Thymus (tissue), 11 donors: ENCODE data around the gene FOXN3. TPM values are rescaled to one million over a fixed set of nuclear protein-coding genes. Genes with fewer than 3 reads are reported as not detected.
"Not testable (repeated sequence)": the region's sequence is repeated elsewhere in the genome, so short reads cannot be mapped to it uniquely, and the experiment has no call there.

ENCODE experiments used
- DNase-seq, 9 donors: peaks; one replicate each; pipeline ENCODE4 v3.0.0-alpha.2; 2013; ENCODE audit warnings: low spot score in 9 of 9, low read depth in 6 of 9, missing footprints in 1 of 9
- H3K27ac ChIP-seq, 2 donors: one replicate each; pipeline ENCODE4 v1.5.1; 2013; ENCODE audit warnings: control low read depth in 1 of 2, low read depth in 1 of 2, low read length in 1 of 2, mild to moderate bottlenecking in 1 of 2, moderate library complexity in 1 of 2
- H3K27me3 ChIP-seq, 2 donors: one replicate each; pipeline ENCODE4 v1.5.1; 2013; ENCODE audit warnings: low read length in 1 of 2; ENCODE audit not compliant: control insufficient read depth in 2 of 2, insufficient read depth in 1 of 2
- H3K36me3 ChIP-seq, 2 donors: one replicate each; pipeline ENCODE4 v1.5.1; 2013; ENCODE audit warnings: low read length in 1 of 2, mild to moderate bottlenecking in 1 of 2, moderate library complexity in 1 of 2; ENCODE audit not compliant: control insufficient read depth in 2 of 2, insufficient read depth in 2 of 2
- H3K4me1 ChIP-seq, 2 donors: one replicate each; pipeline ENCODE4 v1.5.1; 2013; ENCODE audit warnings: low read length in 2 of 2; ENCODE audit not compliant: control insufficient read depth in 2 of 2, insufficient read depth in 2 of 2
- H3K4me3 ChIP-seq, 2 donors: one replicate each; pipeline ENCODE4 v1.5.1; 2013; ENCODE audit warnings: low read length in 2 of 2, control low read depth in 1 of 2, mild to moderate bottlenecking in 1 of 2
- H3K9me3 ChIP-seq, 2 donors: one replicate each; pipeline ENCODE4 v1.5.1; 2013; ENCODE audit warnings: low read length in 1 of 2, mild to moderate bottlenecking in 1 of 2; ENCODE audit not compliant: control insufficient read depth in 2 of 2, insufficient read depth in 1 of 2
- WGBS: extraction: QIAGEN DNeasy Blood & Tissue Kit; methylation state at CpG from one replicate; pipeline ENCODE4 v1.1.7; 2013; 5-methylcytosine and 5-hydroxymethylcytosine counted together
- polyA plus RNA-seq: library from polyadenylated mRNA; stranded (reverse); fragments of 200-250 nt; gene quantifications from one replicate; pipeline ENCODE4 v1.2.3, GENCODE V29; 2013
- total RNA-seq: library from RNA; stranded (reverse); fragments of 120-200 nt; gene quantifications from one replicate; pipeline ENCODE4 v1.2.4, GENCODE V29; 2013
- donor health status: healthy.

The FOXN3 gene
- total and polyA plus RNA-seq, 2 donors: 21.9 to 32.5 TPM

DNA sequence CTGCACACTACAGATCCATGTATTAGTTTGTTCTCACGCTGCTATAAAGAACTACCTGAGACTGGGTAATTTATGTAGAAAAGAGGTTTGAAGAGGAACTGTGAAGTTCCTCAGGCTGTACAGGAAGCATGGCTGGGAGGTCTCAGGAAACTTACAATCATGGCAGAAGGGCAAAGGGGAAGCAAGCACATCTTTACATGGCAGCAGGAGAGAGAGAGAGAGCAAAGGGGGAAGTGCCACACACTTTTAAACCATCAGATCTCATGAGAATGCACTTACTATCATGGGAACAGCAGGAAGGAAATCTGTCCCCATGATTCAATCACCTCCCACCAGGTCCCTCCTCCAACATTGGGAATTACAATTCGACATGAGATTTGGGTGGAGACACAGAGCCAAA, 265.3 kb downstream of the FOXN3 start:
- WGBS: 97% methylated on average over 2 of the region's 2 CpGs
- H3K27me3 ChIP-seq, H3K4me3 ChIP-seq, H3K4me1 ChIP-seq, H3K27ac ChIP-seq, H3K9me3 ChIP-seq, DNase-seq: not testable (repeated sequence)
- peaks cover 7 to 13% of the 10 kb centered on the region in 2 donors for H3K36me3 ChIP-seq

DNA sequence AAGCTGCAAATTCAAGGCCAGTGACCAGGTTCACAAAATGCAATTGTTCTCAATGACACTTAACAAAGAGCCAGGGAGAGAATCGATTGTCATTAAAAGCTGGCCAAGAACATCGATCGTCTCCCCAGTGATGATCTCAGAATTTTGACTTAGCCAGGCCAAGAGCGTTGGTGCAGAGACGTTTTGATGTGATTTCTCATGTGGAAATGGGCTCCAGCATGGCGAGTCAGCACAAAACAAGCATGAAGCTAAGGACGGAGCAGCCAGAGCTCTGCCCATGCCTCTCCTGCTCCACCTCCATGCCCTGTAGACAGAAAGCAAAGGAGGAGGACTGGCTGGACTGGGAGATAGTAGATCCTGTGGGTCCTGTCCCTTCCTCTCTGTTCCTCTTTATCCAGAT, 270.8 kb downstream of the FOXN3 start:
- H3K27ac ChIP-seq: no peak overlapping the region
- 96% methylated on average over 7 of the region's 7 CpGs for WGBS

DNA sequence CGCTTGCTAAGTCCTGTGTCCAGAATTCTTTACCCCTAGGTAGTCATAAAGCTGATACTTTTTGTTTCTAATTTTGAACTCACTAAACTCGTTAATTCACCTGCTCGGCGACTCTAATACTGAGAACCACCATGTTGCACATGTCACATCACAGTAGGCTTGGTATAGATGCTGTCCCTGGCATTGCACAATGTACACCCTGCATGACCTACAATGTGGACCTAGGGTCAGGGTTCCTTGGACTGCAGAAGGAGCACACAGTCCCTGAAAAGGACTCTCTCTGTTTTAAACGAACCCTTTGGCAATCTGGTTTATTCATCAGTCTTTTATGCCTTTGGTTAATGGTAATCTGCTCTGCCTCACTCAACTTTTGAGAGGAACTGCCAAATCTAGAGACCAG, 272.4 kb downstream of the FOXN3 start:
- 97% methylated on average over 5 of the region's 5 CpGs for WGBS
- Histone ChIP-seq H3K4me3 (no peak overlapping the region), H3K9me3 (no peaks in the 10 kb centered on the region), H3K4me1 (no peaks in the 10 kb centered on the region), H3K27me3 (no peaks in the 10 kb centered on the region), H3K27ac (no peak overlapping the region), H3K36me3 (no peaks in the 10 kb centered on the region)
- DNase-seq: no peak

More for the DNA sequence above, 270.8 kb downstream of the FOXN3 start:
- Histone ChIP-seq H3K27me3 (no peaks in the 10 kb centered on the region), H3K9me3 (no peaks in the 10 kb centered on the region), H3K36me3 (no peaks in the 10 kb centered on the region), H3K4me1 (no peaks in the 10 kb centered on the region), H3K4me3 (no peak overlapping the region)
- no peak for DNase-seq

DNA sequence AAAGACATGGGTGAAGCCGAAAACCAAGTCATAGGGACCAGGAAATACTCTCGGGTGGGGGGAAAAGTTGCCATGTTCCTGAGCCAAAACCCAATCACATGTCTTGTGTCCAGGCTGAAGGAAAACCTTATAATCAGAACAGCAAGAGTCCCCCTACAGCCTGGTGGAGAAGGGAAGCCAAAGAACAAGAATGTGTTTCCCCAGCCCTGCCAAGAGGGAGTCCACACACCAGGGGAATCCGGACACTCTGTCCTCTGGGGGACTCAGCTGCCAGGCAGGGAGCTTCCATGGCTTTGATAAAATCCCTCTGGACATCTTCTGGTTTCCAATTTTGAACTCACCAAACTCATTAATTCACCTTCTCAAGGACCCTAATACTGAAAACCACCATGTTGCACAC, 273.0 kb downstream of the FOXN3 start:
- H3K9me3 ChIP-seq: no peaks in the 10 kb centered on the region
- H3K4me1 ChIP-seq: no peaks in the 10 kb centered on the region
- 96% methylated on average over 3 of the region's 3 CpGs for WGBS
- no peak overlapping the region for H3K27ac ChIP-seq
- H3K36me3 ChIP-seq: no peaks in the 10 kb centered on the region
- no peak for DNase-seq
- H3K27me3 ChIP-seq: no peaks in the 10 kb centered on the region
- no peak overlapping the region for H3K4me3 ChIP-seq

DNA sequence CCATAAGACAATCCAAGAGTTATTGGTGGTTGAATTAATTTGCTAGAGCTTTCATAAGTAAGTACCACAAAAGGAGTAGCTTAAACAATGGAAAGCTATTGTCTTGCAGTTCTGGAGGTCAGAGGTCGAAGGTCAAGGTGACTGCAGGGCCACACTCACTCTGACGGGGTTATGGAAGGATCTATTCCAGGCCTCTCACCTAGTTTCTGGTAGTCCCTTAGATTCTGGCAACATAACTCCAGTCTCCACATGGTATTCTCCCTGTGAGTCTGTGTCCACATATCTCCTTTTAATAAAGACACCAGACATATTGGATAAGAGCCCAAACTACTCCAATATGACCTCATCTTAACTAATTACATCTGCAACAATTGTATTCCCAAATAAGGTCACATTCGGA, 273.4 kb downstream of the FOXN3 start:
- no peaks in the 10 kb centered on the region for H3K9me3 ChIP-seq
- no peak overlapping the region for H3K27ac ChIP-seq
- no peak overlapping the region for H3K4me3 ChIP-seq
- WGBS: 97% methylated on average over 3 of the region's 3 CpGs
- DNase-seq: no peak
- H3K27me3 ChIP-seq: no peaks in the 10 kb centered on the region
- no peaks in the 10 kb centered on the region for H3K4me1 ChIP-seq
- H3K36me3 ChIP-seq: no peaks in the 10 kb centered on the region

DNA sequence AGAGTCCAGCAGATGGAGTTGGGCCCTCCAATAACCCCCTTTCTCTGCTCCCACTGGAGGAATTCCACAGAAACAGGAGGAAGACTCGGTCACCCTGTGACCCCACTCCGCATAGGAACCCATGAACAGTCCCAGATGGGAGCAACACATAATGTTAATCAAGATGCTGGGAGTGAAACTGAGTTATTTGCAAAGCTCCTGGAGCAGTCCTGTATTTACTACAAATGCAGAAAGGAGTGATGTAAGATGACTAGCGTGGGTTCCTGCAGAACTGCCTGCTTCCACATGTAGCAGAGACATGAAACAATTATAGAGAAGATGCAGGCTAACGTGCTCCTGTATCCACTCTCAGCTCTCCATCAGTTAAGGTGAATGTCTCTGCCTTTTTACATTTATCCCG, 274.7 kb downstream of the FOXN3 start:
- H3K4me3 ChIP-seq: no peak overlapping the region
- no peak for DNase-seq

DNA sequence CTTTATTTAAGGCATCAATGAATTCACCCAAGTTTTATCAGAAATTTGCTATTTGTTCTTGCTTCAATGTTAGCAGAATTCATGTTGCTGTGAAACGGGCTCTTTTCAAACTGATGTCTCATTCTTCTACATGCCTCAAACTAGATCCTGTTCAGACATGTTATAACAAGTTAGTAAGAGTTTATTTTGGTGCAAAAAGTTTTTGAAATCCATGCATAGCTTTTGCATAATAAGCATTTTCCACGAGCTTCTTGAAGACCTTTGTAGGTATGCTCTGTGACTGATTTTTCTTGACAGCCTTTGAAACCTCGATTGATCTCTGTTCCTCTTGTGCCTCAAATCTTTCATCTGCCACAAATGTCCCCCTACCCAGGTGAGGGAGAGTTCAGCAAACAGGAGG, 275.2 kb downstream of the FOXN3 start:
- Histone ChIP-seq H3K9me3 (no peaks in the 10 kb centered on the region), H3K4me3 (no peak overlapping the region), H3K36me3 (no peaks in the 10 kb centered on the region), H3K4me1 (no peaks in the 10 kb centered on the region), H3K27ac (no peak overlapping the region), H3K27me3 (no peaks in the 10 kb centered on the region)
- no peak for DNase-seq
- WGBS: 72% methylated on average over 3 of the region's 3 CpGs

More for the DNA sequence above, 274.7 kb downstream of the FOXN3 start:
- Histone ChIP-seq H3K4me1 (no peaks in the 10 kb centered on the region), H3K27me3 (no peaks in the 10 kb centered on the region), H3K36me3 (no peaks in the 10 kb centered on the region), H3K27ac (no peak overlapping the region), H3K9me3 (no peaks in the 10 kb centered on the region)
- WGBS: 95% methylated on average over 5 of the region's 5 CpGs

DNA sequence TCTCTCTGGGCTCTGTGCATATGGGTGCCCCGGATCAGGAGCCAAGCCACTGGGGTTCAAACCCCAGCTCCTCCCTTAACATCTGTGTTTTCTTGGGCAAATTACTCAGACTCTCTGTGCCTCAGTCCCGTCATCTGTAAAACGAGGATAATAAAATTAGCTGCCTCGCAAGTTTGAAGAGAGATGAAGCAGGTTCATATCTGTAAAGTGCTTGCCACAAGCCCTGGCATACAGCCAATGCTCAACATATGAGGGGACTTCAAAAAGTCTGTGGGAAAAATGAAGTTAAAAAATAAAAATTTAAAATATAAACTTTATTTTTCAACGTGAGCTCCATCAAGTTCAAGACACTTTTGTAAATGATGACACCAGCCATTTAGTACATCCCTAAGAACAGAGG, 276.7 kb downstream of the FOXN3 start:
- no peaks in the 10 kb centered on the region for H3K36me3 ChIP-seq
- H3K9me3 ChIP-seq: no peaks in the 10 kb centered on the region
- no peak for DNase-seq
- H3K4me3 ChIP-seq: no peak overlapping the region
- H3K4me1 ChIP-seq: no peaks in the 10 kb centered on the region
- H3K27ac ChIP-seq: no peak overlapping the region
- WGBS: 34% methylated on average over 5 of the region's 5 CpGs
- no peaks in the 10 kb centered on the region for H3K27me3 ChIP-seq

DNA sequence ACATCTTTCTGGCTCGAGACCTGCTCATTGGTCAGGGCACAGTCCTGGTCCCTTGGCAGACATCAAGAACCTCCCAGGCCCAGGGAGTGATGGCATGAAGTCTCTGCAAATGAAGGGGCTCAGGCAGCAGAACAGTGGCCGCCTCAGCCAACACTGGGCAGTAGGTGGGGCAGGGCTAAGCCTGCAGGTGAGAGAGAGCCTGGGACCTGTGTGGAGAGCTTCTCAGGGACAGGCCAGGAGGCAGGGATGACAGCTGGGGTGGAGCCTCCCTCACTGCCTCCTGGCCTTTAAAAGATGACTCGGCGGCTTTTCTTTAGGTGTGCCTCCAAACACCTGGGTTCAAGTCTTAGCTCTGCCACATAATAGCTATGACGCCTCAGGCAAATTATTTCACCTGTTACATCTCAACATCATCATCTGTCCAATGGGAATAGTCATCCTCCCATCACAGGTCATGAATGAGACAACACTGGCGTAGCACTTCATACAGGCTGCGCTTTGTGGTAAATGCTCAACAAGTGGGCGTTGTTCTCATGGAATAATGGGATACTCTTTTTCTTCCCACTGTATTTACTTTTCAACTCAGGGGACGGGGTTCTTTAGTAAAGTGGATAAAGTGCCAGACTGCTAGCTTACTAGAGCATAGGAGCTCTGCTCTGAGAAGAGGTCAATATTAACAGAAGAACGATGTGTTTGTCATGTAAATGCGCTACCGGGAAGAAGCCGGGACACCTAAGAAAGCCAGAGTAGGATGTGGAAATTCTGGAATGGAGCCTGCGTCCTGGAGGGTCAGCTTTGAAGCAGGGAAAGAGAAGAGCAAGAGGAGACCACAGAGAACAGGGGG, 277.4 kb downstream of the FOXN3 start:
- H3K4me3 ChIP-seq: no peak overlapping the region
- H3K27ac ChIP-seq: no peak overlapping the region
- WGBS: 95% methylated on average over 14 of the region's 14 CpGs
- H3K4me1 ChIP-seq: no peaks in the 10 kb centered on the region
- no peaks in the 10 kb centered on the region for H3K36me3 ChIP-seq
- no peak for DNase-seq
- no peaks in the 10 kb centered on the region for H3K9me3 ChIP-seq
- H3K27me3 ChIP-seq: no peaks in the 10 kb centered on the region
